Activated naive CD8-positive, alpha-beta T cell (primary cell): ENCODE measurements around the gene SOX1.
A peak's percentile ranks its signal among the peaks of the same experiment; 100 is the strongest.

Experiments
- H3K27ac Mint-ChIP-seq: one replicate; pipeline ENCODE4 v1.8.0; 2021; ENCODE audit warnings: mixed read lengths
- H3K27me3 Mint-ChIP-seq: one replicate; pipeline ENCODE4 v1.8.0; 2021; ENCODE audit warnings: mixed read lengths
- H3K36me3 Mint-ChIP-seq: one replicate; pipeline ENCODE4 v1.8.0; 2021; ENCODE audit warnings: mixed read lengths
- H3K4me1 Mint-ChIP-seq: one replicate; pipeline ENCODE4 v1.8.0; 2021; ENCODE audit warnings: low read depth, mixed read lengths
- H3K4me3 Mint-ChIP-seq: one replicate; pipeline ENCODE4 v1.8.0; 2021; ENCODE audit warnings: mild to moderate bottlenecking, mixed read lengths
- H3K9me3 Mint-ChIP-seq: one replicate; pipeline ENCODE4 v1.8.0; 2021; ENCODE audit warnings: low read depth, mixed read lengths

Gene SOX1

GRCh38 chr13:112067116-112067741, at the start of gene SOX1:
Gene SOX1 (plus strand): TSS chr13:112067149. CDS start chr13:112067659, 510 bp downstream.
- Mint-ChIP-seq H3K4me1 (peaks cover 19% of the 10 kb centered on the region), H3K27ac (no peak within 1 kb of the TSS), H3K4me3 (peak within 1 kb of the TSS; percentile 67), H3K9me3 (peaks cover 6% of the 10 kb centered on the region), H3K36me3 (peaks cover 6% of the 10 kb centered on the region), H3K27me3 (peaks cover 49% of the 10 kb centered on the region)

- peaks cover 5% of the 10 kb centered on the region for H3K27me3 Mint-ChIP-seq
These were observed 42.4 kb upstream of the SOX1 start for GRCh38 chr13:112024577-112024976.

GRCh38 chr13:112027250-112027649, 39.7 kb upstream of the SOX1 start:
- H3K4me3 Mint-ChIP-seq: no peak overlapping the region
- peaks cover 2% of the 10 kb centered on the region for H3K9me3 Mint-ChIP-seq
- H3K27ac Mint-ChIP-seq: no peak overlapping the region
- peaks cover 2% of the 10 kb centered on the region for H3K27me3 Mint-ChIP-seq
- H3K36me3 Mint-ChIP-seq: no peaks in the 10 kb centered on the region
- H3K4me1 Mint-ChIP-seq: no peaks in the 10 kb centered on the region

More at GRCh38 chr13:112024577-112024976, 42.4 kb upstream of the SOX1 start:
- no peak overlapping the region for H3K27ac Mint-ChIP-seq
- no peak overlapping the region for H3K4me3 Mint-ChIP-seq
- no peaks in the 10 kb centered on the region for H3K36me3 Mint-ChIP-seq
- H3K9me3 Mint-ChIP-seq: peaks cover 7% of the 10 kb centered on the region
- no peaks in the 10 kb centered on the region for H3K4me1 Mint-ChIP-seq

- no peaks in the 10 kb centered on the region for H3K36me3 Mint-ChIP-seq
- H3K27ac Mint-ChIP-seq: no peak overlapping the region
- H3K4me3 Mint-ChIP-seq: no peak overlapping the region
- peaks cover 2% of the 10 kb centered on the region for H3K27me3 Mint-ChIP-seq
- H3K9me3 Mint-ChIP-seq: no peaks in the 10 kb centered on the region
- H3K4me1 Mint-ChIP-seq: no peaks in the 10 kb centered on the region
These were observed 38.5 kb upstream of the SOX1 start for GRCh38 chr13:112028481-112028880.

GRCh38 chr13:112029143-112029542, 37.8 kb upstream of the SOX1 start:
- Mint-ChIP-seq H3K4me3 (no peak overlapping the region), H3K9me3 (no peaks in the 10 kb centered on the region), H3K27ac (no peak overlapping the region), H3K4me1 (no peaks in the 10 kb centered on the region), H3K27me3 (peaks cover 2% of the 10 kb centered on the region), H3K36me3 (no peaks in the 10 kb centered on the region)

GRCh38 chr13:112032186-112032993, 34.6 kb upstream of the SOX1 start:
- Mint-ChIP-seq H3K4me3 (no peak overlapping the region), H3K9me3 (no peaks in the 10 kb centered on the region), H3K27ac (no peak overlapping the region), H3K27me3 (peaks cover 2% of the 10 kb centered on the region), H3K36me3 (no peaks in the 10 kb centered on the region), H3K4me1 (no peaks in the 10 kb centered on the region)

- no peaks in the 10 kb centered on the region for H3K36me3 Mint-ChIP-seq
- H3K9me3 Mint-ChIP-seq: no peaks in the 10 kb centered on the region
- no peaks in the 10 kb centered on the region for H3K4me1 Mint-ChIP-seq
- H3K27me3 Mint-ChIP-seq: peaks cover 6% of the 10 kb centered on the region
- no peak overlapping the region for H3K27ac Mint-ChIP-seq
- no peak overlapping the region for H3K4me3 Mint-ChIP-seq
These were observed 32.7 kb upstream of the SOX1 start for GRCh38 chr13:112034231-112034630.

GRCh38 chr13:112034846-112035245, 32.1 kb upstream of the SOX1 start:
- H3K27ac Mint-ChIP-seq: no peak overlapping the region
- H3K4me3 Mint-ChIP-seq: no peak overlapping the region
- no peaks in the 10 kb centered on the region for H3K4me1 Mint-ChIP-seq
- H3K27me3 Mint-ChIP-seq: peaks cover 8% of the 10 kb centered on the region
- H3K36me3 Mint-ChIP-seq: no peaks in the 10 kb centered on the region
- no peaks in the 10 kb centered on the region for H3K9me3 Mint-ChIP-seq

- peaks cover 2% of the 10 kb centered on the region for H3K36me3 Mint-ChIP-seq
- peaks cover 25% of the 10 kb centered on the region for H3K27me3 Mint-ChIP-seq
- no peaks in the 10 kb centered on the region for H3K4me1 Mint-ChIP-seq
- no peak overlapping the region for H3K27ac Mint-ChIP-seq
- no peak overlapping the region for H3K4me3 Mint-ChIP-seq
- peaks cover 17% of the 10 kb centered on the region for H3K9me3 Mint-ChIP-seq
These were observed 24.5 kb upstream of the SOX1 start for GRCh38 chr13:112042496-112042895.

- no peak overlapping the region for H3K27ac Mint-ChIP-seq
- H3K4me3 Mint-ChIP-seq: no peak overlapping the region
- peaks cover 7% of the 10 kb centered on the region for H3K4me1 Mint-ChIP-seq
- H3K27me3 Mint-ChIP-seq: peaks cover 52% of the 10 kb centered on the region
- H3K36me3 Mint-ChIP-seq: no peaks in the 10 kb centered on the region
- H3K9me3 Mint-ChIP-seq: no peaks in the 10 kb centered on the region
These were observed 14.7 kb upstream of the SOX1 start for GRCh38 chr13:112052213-112052612.

- Mint-ChIP-seq H3K27ac (peak overlapping the region; percentile 5), H3K9me3 (no peaks in the 10 kb centered on the region), H3K4me3 (no peak overlapping the region), H3K27me3 (peaks cover 43% of the 10 kb centered on the region), H3K36me3 (no peaks in the 10 kb centered on the region), H3K4me1 (peaks cover 7% of the 10 kb centered on the region)
These were observed 13.7 kb upstream of the SOX1 start for GRCh38 chr13:112053167-112053743.

GRCh38 chr13:112053744-112054615, 13.0 kb upstream of the SOX1 start:
- H3K27me3 Mint-ChIP-seq: peaks cover 48% of the 10 kb centered on the region
- H3K4me3 Mint-ChIP-seq: no peak overlapping the region
- no peaks in the 10 kb centered on the region for H3K9me3 Mint-ChIP-seq
- H3K27ac Mint-ChIP-seq: no peak overlapping the region
- no peaks in the 10 kb centered on the region for H3K36me3 Mint-ChIP-seq
- peaks cover 7% of the 10 kb centered on the region for H3K4me1 Mint-ChIP-seq

- H3K27me3 Mint-ChIP-seq: peaks cover 53% of the 10 kb centered on the region
- H3K9me3 Mint-ChIP-seq: no peaks in the 10 kb centered on the region
- H3K27ac Mint-ChIP-seq: peak overlapping the region; percentile 34
- H3K36me3 Mint-ChIP-seq: no peaks in the 10 kb centered on the region
- H3K4me1 Mint-ChIP-seq: peaks cover 7% of the 10 kb centered on the region
- no peak overlapping the region for H3K4me3 Mint-ChIP-seq
These were observed 12.3 kb upstream of the SOX1 start for GRCh38 chr13:112054616-112055015.

- no peak overlapping the region for H3K4me3 Mint-ChIP-seq
- peaks cover 7% of the 10 kb centered on the region for H3K4me1 Mint-ChIP-seq
- H3K9me3 Mint-ChIP-seq: no peaks in the 10 kb centered on the region
- peaks cover 57% of the 10 kb centered on the region for H3K27me3 Mint-ChIP-seq
- H3K27ac Mint-ChIP-seq: peak overlapping the region; percentile 34
- H3K36me3 Mint-ChIP-seq: no peaks in the 10 kb centered on the region
These were observed 11.7 kb upstream of the SOX1 start for GRCh38 chr13:112055036-112055914.
